PC-3 (cell line): ENCODE measurements around the gene MAFB. TPM values are rescaled to one million over a fixed set of nuclear protein-coding genes. Genes with fewer than 3 reads are reported as not detected.

Experiments used
- ATAC-seq: fragments of 200-7000 bp; cut with Tn5 transposase; 2 replicates; pipeline ENCODE4 v1.9.1; 2020; ENCODE audit warnings: mild to moderate bottlenecking, moderate library complexity
- BruUV-seq: library from RNA; stranded (reverse); fragments of 400-500 nt; replicated peaks from 2 replicates; lab custom pipeline; 2021; lab: Mats Ljungman, UMichigan
- CTCF ChIA-PET: fragments of 300-600 bp; sonication (Branson Sonifier 250); formaldehyde crosslinking; loops from one replicate; lab custom pipeline; 2022; ENCODE audit warnings: antibody characterized with exemption; lab: Charles Lee
- POLR2A ChIA-PET: fragments of 300-600 bp; sonication (Branson Sonifier 250); formaldehyde crosslinking; loops from one replicate; lab custom pipeline; 2022; ENCODE audit warnings: antibody characterized with exemption; ENCODE audit not compliant: unreplicated experiment; lab: Charles Lee
- DNase-seq: peaks from one replicate; pipeline ENCODE4 v3.0.0-alpha.2; 2015
- H2AFZ ChIP-seq: fragments of 300-600 bp; sonication (generic); 2 replicates; pipeline ENCODE4 v1.6.0; 2016; ENCODE audit warnings: antibody characterized with exemption, low read length
- H3F3A ChIP-seq: fragments of 300-600 bp; sonication (generic); one replicate; pipeline ENCODE4 v1.6.0; 2017; ENCODE audit warnings: antibody characterized with exemption, low read length, control low read depth, mild to moderate bottlenecking; ENCODE audit not compliant: unreplicated experiment
- H3K27ac ChIP-seq: fragments of 300-600 bp; sonication (generic); 2 replicates; pipeline ENCODE4 v1.5.1; 2016; ENCODE audit warnings: mild to moderate bottlenecking, low read length
- H3K27me3 ChIP-seq: fragments of 300-600 bp; sonication (generic); 2 replicates; pipeline ENCODE4 v1.6.1; 2016; ENCODE audit warnings: low read length, mixed read lengths
- H3K36me3 ChIP-seq: fragments of 300-600 bp; sonication (generic); 2 replicates; pipeline ENCODE4 v1.6.1; 2016; ENCODE audit warnings: low read depth, mixed run types, low read length, mixed read lengths
- H3K4me1 ChIP-seq: fragments of 300-600 bp; sonication (generic); 2 replicates; pipeline ENCODE4 v1.5.1; 2016; ENCODE audit warnings: low read length; ENCODE audit not compliant: insufficient read depth
- H3K4me2 ChIP-seq: fragments of 300-600 bp; sonication (generic); 2 replicates; pipeline ENCODE4 v1.6.0; 2016; ENCODE audit warnings: low read length
- H3K4me3 ChIP-seq: fragments of 300-600 bp; sonication (generic); 2 replicates; pipeline ENCODE4 v1.5.1; 2016; ENCODE audit warnings: mild to moderate bottlenecking, low read length, mixed read lengths
- H3K79me2 ChIP-seq: fragments of 300-600 bp; sonication (generic); 2 replicates; pipeline ENCODE4 v1.6.1; 2017; ENCODE audit warnings: low read length, mixed read lengths
- H3K9ac ChIP-seq: fragments of 300-600 bp; sonication (generic); 2 replicates; pipeline ENCODE4 v1.6.0; 2016; ENCODE audit warnings: mild to moderate bottlenecking, low read length
- H3K9me2 ChIP-seq: fragments of 300-600 bp; sonication (generic); replicated peaks from 2 replicates; pipeline ENCODE4 v1.6.1; 2016; ENCODE audit warnings: mixed run types, low read length, mixed read lengths
- H3K9me3 ChIP-seq: fragments of 300-600 bp; sonication (generic); 2 replicates; pipeline ENCODE4 v1.6.1; 2016; ENCODE audit warnings: low read length, mixed read lengths
- H4K20me1 ChIP-seq: fragments of 300-600 bp; sonication (generic); 2 replicates; pipeline ENCODE4 v1.6.1; 2016; ENCODE audit warnings: low read length, mixed read lengths
- EZH2 ChIP-seq: fragments of 300-600 bp; sonication (generic); IDR thresholded peaks from one replicate; pipeline ENCODE4 v1.6.1; 2017; ENCODE audit warnings: antibody characterized with exemption, mild to moderate bottlenecking, low read length; ENCODE audit not compliant: unreplicated experiment
- EZH2phosphoT487 ChIP-seq: fragments of 300-600 bp; sonication (generic); IDR thresholded peaks from 2 replicates; pipeline ENCODE4 v1.6.1; 2018; ENCODE audit warnings: mild to moderate bottlenecking, antibody characterized with exemption, low read length, borderline replicate concordance
- intact Hi-C: fragments of 100-400 bp; cut with micrococcal nuclease; formaldehyde crosslinking; loops from 2 replicates; pipeline ENCODE4 v1.9.0; 2023
- total RNA-seq: library from RNA; depleted of rRNA; stranded (reverse); fragments of >200 nt; gene quantifications from 2 replicates; pipeline ENCODE4 v1.2.3, GENCODE V29; 2014
- TF ChIP-seq, protein P1 (sequence below): fragments of 300-600 bp; sonication (generic); conservative IDR thresholded peaks from 2 replicates; pipeline ENCODE4 v1.5.1; 2017; ENCODE audit warnings: antibody characterized with exemption, low read depth, mild to moderate bottlenecking, low read length

MAFB gene
- total RNA-seq, 1 experiment from 2014 or later, result 0.04 TPM

DNA sequence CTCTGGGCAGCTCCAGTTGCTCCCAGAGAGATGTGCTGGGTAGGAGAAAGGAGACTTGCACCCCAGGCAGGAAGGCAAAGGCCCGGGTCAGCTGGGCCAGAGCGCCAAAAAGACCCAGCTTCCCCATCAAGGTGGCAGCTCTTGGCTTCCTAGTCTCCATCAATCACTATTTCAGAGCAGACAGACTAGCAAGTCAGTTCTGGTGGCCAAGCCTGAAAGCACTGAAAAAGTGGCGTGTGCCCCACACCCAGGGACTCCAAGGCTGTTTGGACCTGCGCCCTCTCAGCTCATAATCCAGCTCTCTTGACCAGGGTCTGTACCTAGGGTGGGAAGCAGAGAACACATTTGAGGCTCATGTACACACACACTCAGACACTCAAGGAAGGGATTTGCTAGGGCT is 3.7 kb downstream of the MAFB start:
- Histone ChIP-seq H3K27ac (no peak overlapping the region), H3K4me3 (no peak overlapping the region), H3K27me3 (peaks cover 83% of the 10 kb centered on the region), H3K4me2 (no peak overlapping the region), H2AFZ (no peak overlapping the region), H3K9me3 (no peaks in the 10 kb centered on the region), H3F3A (no peaks in the 10 kb centered on the region), H3K36me3 (no peaks in the 10 kb centered on the region), H3K79me2 (no peaks in the 10 kb centered on the region), H4K20me1 (no peaks in the 10 kb centered on the region), H3K4me1 (no peaks in the 10 kb centered on the region), H3K9me2 (no peaks in the 10 kb centered on the region), H3K9ac (no peak overlapping the region)
- intact Hi-C loops, result no loop called here
- ATAC-seq (no peak), DNase-seq (no peak)
- ChIA-PET POLR2A (no interaction called here), CTCF (no interaction called here)
- no TSS peak for BruUV-seq
- no peak for TF ChIP-seq EZH2
- TF ChIP-seq, protein P1, sequence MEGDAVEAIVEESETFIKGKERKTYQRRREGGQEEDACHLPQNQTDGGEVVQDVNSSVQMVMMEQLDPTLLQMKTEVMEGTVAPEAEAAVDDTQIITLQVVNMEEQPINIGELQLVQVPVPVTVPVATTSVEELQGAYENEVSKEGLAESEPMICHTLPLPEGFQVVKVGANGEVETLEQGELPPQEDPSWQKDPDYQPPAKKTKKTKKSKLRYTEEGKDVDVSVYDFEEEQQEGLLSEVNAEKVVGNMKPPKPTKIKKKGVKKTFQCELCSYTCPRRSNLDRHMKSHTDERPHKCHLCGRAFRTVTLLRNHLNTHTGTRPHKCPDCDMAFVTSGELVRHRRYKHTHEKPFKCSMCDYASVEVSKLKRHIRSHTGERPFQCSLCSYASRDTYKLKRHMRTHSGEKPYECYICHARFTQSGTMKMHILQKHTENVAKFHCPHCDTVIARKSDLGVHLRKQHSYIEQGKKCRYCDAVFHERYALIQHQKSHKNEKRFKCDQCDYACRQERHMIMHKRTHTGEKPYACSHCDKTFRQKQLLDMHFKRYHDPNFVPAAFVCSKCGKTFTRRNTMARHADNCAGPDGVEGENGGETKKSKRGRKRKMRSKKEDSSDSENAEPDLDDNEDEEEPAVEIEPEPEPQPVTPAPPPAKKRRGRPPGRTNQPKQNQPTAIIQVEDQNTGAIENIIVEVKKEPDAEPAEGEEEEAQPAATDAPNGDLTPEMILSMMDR, result no peak
- no peak for TF ChIP-seq EZH2phosphoT487

DNA sequence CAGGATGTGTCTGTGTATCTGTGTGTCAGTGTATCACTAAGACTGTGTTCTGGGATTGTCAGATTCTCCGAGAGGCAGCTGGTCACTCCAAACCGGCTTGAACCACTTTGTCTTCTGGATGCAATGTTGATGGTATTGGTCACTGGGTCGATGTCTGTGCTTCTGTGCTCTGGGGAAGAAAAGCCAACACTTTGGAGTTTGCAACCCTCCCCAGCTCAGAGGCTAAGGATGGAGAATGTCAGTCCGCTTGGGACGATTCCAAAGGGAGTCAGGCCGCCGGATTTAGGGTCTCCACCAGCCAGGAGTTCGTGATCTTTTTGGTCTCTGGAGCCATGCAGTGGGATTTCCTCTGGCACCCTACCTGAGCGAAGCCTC is 5.2 kb downstream of the MAFB start:
- Histone ChIP-seq H3K27ac (no peak overlapping the region), H3K36me3 (no peaks in the 10 kb centered on the region), H3K9me2 (no peaks in the 10 kb centered on the region), H3K9me3 (no peaks in the 10 kb centered on the region), H3F3A (no peaks in the 10 kb centered on the region), H2AFZ (no peak overlapping the region), H3K4me2 (no peak overlapping the region), H4K20me1 (no peaks in the 10 kb centered on the region), H3K9ac (no peak overlapping the region), H3K79me2 (no peaks in the 10 kb centered on the region), H3K4me1 (no peaks in the 10 kb centered on the region), H3K27me3 (peaks cover 76% of the 10 kb centered on the region), H3K4me3 (no peak overlapping the region)
- intact Hi-C loops, result no loop called here
- ChIA-PET POLR2A (no interaction called here), CTCF (no interaction called here)
- no peak for DNase-seq
- no peak for TF ChIP-seq EZH2
- TF ChIP-seq, protein P1, result no peak
- TF ChIP-seq EZH2phosphoT487, result no peak
- no TSS peak for BruUV-seq
- ATAC-seq, result no peak

DNA sequence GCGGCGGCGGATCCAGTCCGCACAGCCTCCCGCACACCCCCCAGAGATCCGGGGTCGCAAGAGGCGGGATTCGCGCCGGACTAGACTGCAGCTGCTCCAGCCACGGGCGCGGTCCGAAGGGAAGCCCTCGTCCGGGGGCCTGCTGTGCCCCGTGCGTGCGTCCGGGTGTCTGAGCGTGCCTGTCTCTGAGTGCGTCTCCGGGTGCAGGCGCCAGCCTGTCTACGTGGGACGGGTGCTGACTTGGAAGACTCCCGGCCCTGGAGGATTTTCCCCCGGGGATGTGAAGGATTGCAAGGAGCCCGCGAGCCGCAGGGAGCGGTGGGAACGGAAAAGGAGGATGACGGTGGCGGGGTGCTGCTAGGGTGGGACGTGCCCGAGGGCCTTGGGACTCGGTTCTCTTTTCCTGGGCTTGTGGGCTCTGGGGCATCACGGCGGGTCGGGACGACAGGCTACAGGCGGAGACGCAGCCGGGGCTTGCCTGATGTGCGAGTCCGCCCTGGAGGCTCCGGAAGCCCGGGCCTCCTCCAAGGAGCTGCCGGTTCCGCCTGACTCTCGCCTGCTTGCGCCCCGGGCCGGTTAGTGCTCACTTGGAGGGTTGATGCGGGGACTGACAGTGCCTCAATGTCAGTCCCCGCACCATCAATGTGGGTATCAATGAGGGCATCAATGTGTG is 5.7 kb downstream of the MAFB start:
- intact Hi-C loops, result no loop called here
- Histone ChIP-seq H4K20me1 (no peaks in the 10 kb centered on the region), H2AFZ (no peak overlapping the region), H3K4me2 (no peak overlapping the region), H3F3A (no peaks in the 10 kb centered on the region), H3K9me3 (no peaks in the 10 kb centered on the region), H3K27me3 (peaks cover 75% of the 10 kb centered on the region), H3K4me1 (no peaks in the 10 kb centered on the region), H3K79me2 (no peaks in the 10 kb centered on the region), H3K9me2 (no peaks in the 10 kb centered on the region), H3K36me3 (no peaks in the 10 kb centered on the region), H3K9ac (no peak overlapping the region), H3K4me3 (no peak overlapping the region), H3K27ac (no peak overlapping the region)
- ChIA-PET POLR2A (no interaction called here), CTCF (no interaction called here)
- DNase-seq, result no peak
- no TSS peak for BruUV-seq
- TF ChIP-seq, protein P1, result no peak
- TF ChIP-seq EZH2phosphoT487 (no peak), EZH2 (no peak)
- ATAC-seq, result no peak
